Hepatocyte (in vitro differentiated cells): Measurements from ENCODE around the gene BORCS5. TPM values are rescaled to one million over a fixed set of nuclear protein-coding genes. Genes with fewer than 3 reads are reported as not detected.

ENCODE experiments used
- DNase-seq: peaks from one replicate; pipeline ENCODE4 v3.0.0-alpha.2; 2016; ENCODE audit warnings: low spot score
- H2AFZ ChIP-seq: fragments of 200-600 bp; sonication (generic); 2 replicates; pipeline ENCODE4 v1.6.0; 2016; ENCODE audit warnings: antibody characterized with exemption, mild to moderate bottlenecking
- H3K27ac ChIP-seq: fragments of 200-600 bp; sonication (generic); 2 replicates; pipeline ENCODE4 v1.5.1; 2016; ENCODE audit warnings: mild to moderate bottlenecking
- H3K27me3 ChIP-seq: fragments of 200-600 bp; sonication (generic); 2 replicates; pipeline ENCODE4 v1.6.1; 2016
- H3K36me3 ChIP-seq: fragments of 200-600 bp; sonication (generic); replicated peaks from 2 replicates; pipeline ENCODE4 v1.5.1; 2016; ENCODE audit warnings: low read depth; ENCODE audit not compliant: insufficient read depth
- H3K4me1 ChIP-seq: fragments of 200-600 bp; sonication (generic); 2 replicates; pipeline ENCODE4 v1.5.1; 2016; ENCODE audit warnings: mild to moderate bottlenecking, moderate library complexity; ENCODE audit not compliant: insufficient read depth
- H3K4me2 ChIP-seq: fragments of 200-600 bp; sonication (generic); 2 replicates; pipeline ENCODE4 v1.6.0; 2016
- H3K4me3 ChIP-seq: fragments of 200-600 bp; sonication (generic); 2 replicates; pipeline ENCODE4 v1.5.1; 2016; ENCODE audit warnings: mild to moderate bottlenecking
- H3K79me2 ChIP-seq: fragments of 200-600 bp; sonication (generic); 2 replicates; pipeline ENCODE4 v1.6.0; 2017; ENCODE audit warnings: mild to moderate bottlenecking
- H3K9me2 ChIP-seq: fragments of 200-600 bp; sonication (generic); replicated peaks from 2 replicates; pipeline ENCODE4 v1.6.0; 2017; ENCODE audit warnings: mild to moderate bottlenecking; ENCODE audit not compliant: insufficient read depth
- H3K9me3 ChIP-seq: fragments of 200-600 bp; sonication (generic); 2 replicates; pipeline ENCODE4 v1.5.1; 2016; ENCODE audit warnings: low read depth, mild to moderate bottlenecking
- H4K20me1 ChIP-seq: fragments of 200-600 bp; sonication (generic); 2 replicates; pipeline ENCODE4 v1.6.0; 2016; ENCODE audit warnings: mild to moderate bottlenecking; ENCODE audit not compliant: insufficient read depth, poor library complexity, severe bottlenecking
- EZH2 ChIP-seq: fragments of 200-600 bp; sonication (generic); IDR thresholded peaks from 2 replicates; pipeline ENCODE4 v1.6.1; 2016; ENCODE audit warnings: antibody characterized with exemption, mild to moderate bottlenecking, borderline replicate concordance
- EZH2phosphoT487 ChIP-seq: fragments of 200-600 bp; sonication (generic); IDR thresholded peaks from one replicate; pipeline ENCODE4 v1.6.1; 2018; ENCODE audit warnings: antibody characterized with exemption, mild to moderate bottlenecking, low read depth, moderate library complexity; ENCODE audit not compliant: unreplicated experiment, severe bottlenecking
- WGBS: methylation state at CpG from one replicate; pipeline ENCODE4 v1.1.6; 2016; ENCODE audit warnings: low lambda C conversion rate; ENCODE audit errors: missing lambda C conversion rate; 5-methylcytosine and 5-hydroxymethylcytosine counted together
- polyA plus RNA-seq: library from polyadenylated mRNA; unstranded; fragments of >200 nt; fragmentation: Nextera tagmentation; extraction: Ambion mirVana; gene quantifications from 2 replicates; pipeline ENCODE4 v1.2.1, GENCODE V29; 2016
- total RNA-seq: library from RNA; depleted of rRNA; stranded (reverse); fragments of >200 nt; gene quantifications from 2 replicates; pipeline ENCODE4 v1.2.3, GENCODE V29; 2014
- TF ChIP-seq, protein P1 (sequence below): fragments of 200-600 bp; sonication (generic); IDR thresholded peaks from 2 replicates; pipeline ENCODE4 v1.5.1; 2016; ENCODE audit warnings: antibody characterized with exemption, mild to moderate bottlenecking; ENCODE audit not compliant: poor library complexity

BORCS5 gene
- total and polyA plus RNA-seq, 2 experiments from 2014 or later: 6.6 to 11.2 TPM

DNA sequence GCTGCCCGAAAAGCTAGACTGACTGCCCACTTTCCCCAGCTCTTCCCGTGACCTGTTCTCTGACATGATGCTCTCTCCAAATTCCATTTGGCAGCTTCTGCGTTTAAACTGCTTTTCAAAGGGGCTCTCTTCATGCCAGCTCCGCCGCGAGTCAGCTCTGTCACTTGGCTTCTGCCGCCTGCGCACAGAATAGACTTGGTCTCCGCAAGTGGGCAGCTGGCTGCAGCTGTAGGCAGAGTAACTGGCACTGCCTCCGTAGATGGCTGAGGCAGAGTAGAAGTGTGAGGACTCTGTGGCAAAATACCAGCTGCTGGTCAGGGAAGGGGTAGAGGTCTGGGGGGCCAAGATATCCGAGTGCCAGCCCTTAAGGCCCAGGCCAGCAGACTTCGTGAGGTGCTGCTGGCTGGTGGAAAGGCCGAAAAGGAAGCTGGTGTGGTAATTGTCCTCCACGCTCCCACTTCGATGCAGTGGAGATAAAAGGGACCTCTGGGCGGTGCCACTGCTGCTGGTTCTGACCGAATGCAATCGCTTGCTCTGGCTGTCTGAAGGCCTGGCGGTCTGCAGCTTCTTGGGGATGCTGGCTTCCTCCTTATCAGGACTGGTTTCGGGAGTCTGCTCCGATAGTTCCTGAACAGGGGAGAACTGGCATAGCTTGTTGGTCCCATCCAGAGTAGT lies 120.1 kb downstream of the BORCS5 start:
- no peaks in the 10 kb centered on the region for H3K27me3 ChIP-seq
- WGBS: 97% methylated on average over 21 of the region's 21 CpGs
- H4K20me1 ChIP-seq: no peaks in the 10 kb centered on the region
- TF ChIP-seq, protein P1, sequence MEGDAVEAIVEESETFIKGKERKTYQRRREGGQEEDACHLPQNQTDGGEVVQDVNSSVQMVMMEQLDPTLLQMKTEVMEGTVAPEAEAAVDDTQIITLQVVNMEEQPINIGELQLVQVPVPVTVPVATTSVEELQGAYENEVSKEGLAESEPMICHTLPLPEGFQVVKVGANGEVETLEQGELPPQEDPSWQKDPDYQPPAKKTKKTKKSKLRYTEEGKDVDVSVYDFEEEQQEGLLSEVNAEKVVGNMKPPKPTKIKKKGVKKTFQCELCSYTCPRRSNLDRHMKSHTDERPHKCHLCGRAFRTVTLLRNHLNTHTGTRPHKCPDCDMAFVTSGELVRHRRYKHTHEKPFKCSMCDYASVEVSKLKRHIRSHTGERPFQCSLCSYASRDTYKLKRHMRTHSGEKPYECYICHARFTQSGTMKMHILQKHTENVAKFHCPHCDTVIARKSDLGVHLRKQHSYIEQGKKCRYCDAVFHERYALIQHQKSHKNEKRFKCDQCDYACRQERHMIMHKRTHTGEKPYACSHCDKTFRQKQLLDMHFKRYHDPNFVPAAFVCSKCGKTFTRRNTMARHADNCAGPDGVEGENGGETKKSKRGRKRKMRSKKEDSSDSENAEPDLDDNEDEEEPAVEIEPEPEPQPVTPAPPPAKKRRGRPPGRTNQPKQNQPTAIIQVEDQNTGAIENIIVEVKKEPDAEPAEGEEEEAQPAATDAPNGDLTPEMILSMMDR: no peak
- TF ChIP-seq EZH2phosphoT487: no peak
- TF ChIP-seq EZH2: no peak
- H3K9me2 ChIP-seq: no peaks in the 10 kb centered on the region
- peaks cover 5% of the 10 kb centered on the region for H3K79me2 ChIP-seq
- DNase-seq: no peak
- no peaks in the 10 kb centered on the region for H3K36me3 ChIP-seq
- no peak overlapping the region for H3K4me2 ChIP-seq
- H3K4me1 ChIP-seq: no peaks in the 10 kb centered on the region
- no peaks in the 10 kb centered on the region for H3K9me3 ChIP-seq
- no peak overlapping the region for H3K4me3 ChIP-seq
- no peak overlapping the region for H3K27ac ChIP-seq
- H2AFZ ChIP-seq: no peak overlapping the region

DNA sequence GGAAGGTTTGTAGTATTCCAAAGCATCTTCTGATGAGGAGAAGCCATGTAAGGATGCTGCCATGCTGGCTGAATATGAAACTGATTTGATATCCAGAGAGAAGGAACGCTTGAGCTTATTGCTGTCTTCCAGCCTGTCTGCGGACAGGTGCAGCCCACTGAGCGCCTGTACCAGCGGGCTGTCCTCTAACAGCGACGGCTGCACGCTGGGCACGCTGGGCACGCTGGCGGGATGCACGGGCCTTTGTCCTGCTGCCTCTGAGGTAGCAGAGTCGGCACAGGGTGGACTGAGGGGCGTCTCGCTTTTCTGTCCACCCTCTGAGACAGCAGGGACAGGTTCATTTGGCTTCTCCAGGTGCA lies 120.6 kb downstream of the BORCS5 start:
- Histone ChIP-seq H2AFZ (no peak overlapping the region), H3K27me3 (no peaks in the 10 kb centered on the region), H3K79me2 (peaks cover 5% of the 10 kb centered on the region), H3K9me3 (no peaks in the 10 kb centered on the region), H3K4me2 (no peak overlapping the region), H4K20me1 (no peaks in the 10 kb centered on the region), H3K36me3 (no peaks in the 10 kb centered on the region), H3K4me3 (no peak overlapping the region), H3K9me2 (no peaks in the 10 kb centered on the region), H3K27ac (no peak overlapping the region), H3K4me1 (no peaks in the 10 kb centered on the region)
- WGBS: 98% methylated on average over 14 of the region's 14 CpGs
- DNase-seq: no peak
- TF ChIP-seq, protein P1: no peak
- TF ChIP-seq EZH2: no peak
- TF ChIP-seq EZH2phosphoT487: no peak

DNA sequence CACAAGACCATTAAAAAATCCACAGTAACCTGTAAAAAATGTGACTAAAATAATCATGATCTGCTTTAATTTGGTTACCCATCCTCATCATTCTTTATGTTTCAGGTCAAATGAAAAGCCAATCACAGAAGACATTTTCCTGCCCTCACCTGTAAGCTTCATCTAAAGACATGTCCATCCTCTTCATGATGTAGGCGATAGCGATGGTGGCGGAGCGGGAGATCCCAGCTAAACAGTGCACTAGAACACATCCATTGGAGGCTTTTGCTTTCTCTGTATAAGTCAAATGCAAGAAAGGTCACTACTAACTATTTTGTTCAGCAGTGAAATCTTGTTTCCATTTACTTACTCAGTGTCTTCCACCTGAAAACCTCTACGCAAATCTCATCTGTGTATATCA lies 123.2 kb downstream of the BORCS5 start:
- Histone ChIP-seq H2AFZ (no peak overlapping the region), H3K9me2 (no peaks in the 10 kb centered on the region), H3K36me3 (no peaks in the 10 kb centered on the region), H3K4me3 (no peak overlapping the region), H3K4me2 (no peak overlapping the region), H3K79me2 (peaks cover 11% of the 10 kb centered on the region), H3K27me3 (no peaks in the 10 kb centered on the region), H3K27ac (no peak overlapping the region), H4K20me1 (no peaks in the 10 kb centered on the region), H3K4me1 (no peaks in the 10 kb centered on the region), H3K9me3 (no peaks in the 10 kb centered on the region)
- no peak for DNase-seq
- WGBS: 99% methylated on average over 5 of the region's 5 CpGs
- TF ChIP-seq, protein P1: no peak
- TF ChIP-seq EZH2phosphoT487 (no peak), EZH2 (no peak)
